ENCODE results near the gene MAGEF1. TPM values are rescaled to one million over a fixed set of nuclear protein-coding genes. Genes with fewer than 3 reads are reported as not detected.

MAGEF1 gene
- total and polyA plus RNA-seq, 9 donors = 28.3 to 48.7 (median 39.7) TPM

DNA sequence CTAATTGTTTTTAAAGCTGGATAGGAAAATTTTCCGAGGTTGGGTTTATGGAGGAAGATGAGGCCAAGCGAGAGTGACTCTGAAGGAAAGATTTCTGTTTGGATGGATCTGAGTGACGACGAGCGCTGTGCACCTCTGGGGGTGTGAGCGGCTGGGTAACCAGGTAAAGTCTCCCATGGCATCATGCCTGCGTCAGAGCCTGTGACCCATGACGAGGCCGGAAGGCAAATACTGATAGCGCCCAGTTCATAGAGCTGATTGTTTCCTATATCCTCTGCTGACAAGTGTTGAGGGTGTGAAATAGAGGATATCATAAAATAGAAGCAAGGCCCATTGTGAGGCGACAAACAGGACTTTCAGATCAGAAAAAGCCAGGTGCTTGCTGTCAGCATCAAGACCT lies 33.7 kb upstream of the MAGEF1 start:
- TF ChIP-seq, protein P1, sequence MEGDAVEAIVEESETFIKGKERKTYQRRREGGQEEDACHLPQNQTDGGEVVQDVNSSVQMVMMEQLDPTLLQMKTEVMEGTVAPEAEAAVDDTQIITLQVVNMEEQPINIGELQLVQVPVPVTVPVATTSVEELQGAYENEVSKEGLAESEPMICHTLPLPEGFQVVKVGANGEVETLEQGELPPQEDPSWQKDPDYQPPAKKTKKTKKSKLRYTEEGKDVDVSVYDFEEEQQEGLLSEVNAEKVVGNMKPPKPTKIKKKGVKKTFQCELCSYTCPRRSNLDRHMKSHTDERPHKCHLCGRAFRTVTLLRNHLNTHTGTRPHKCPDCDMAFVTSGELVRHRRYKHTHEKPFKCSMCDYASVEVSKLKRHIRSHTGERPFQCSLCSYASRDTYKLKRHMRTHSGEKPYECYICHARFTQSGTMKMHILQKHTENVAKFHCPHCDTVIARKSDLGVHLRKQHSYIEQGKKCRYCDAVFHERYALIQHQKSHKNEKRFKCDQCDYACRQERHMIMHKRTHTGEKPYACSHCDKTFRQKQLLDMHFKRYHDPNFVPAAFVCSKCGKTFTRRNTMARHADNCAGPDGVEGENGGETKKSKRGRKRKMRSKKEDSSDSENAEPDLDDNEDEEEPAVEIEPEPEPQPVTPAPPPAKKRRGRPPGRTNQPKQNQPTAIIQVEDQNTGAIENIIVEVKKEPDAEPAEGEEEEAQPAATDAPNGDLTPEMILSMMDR (IDR thresholded peaks at IDR 0.05) = no peak
- TF ChIP-seq EP300 (IDR thresholded peaks at IDR 0.05) = no peak
- no peak for TF ChIP-seq POLR2A (IDR thresholded peaks at IDR 0.05)
- Histone ChIP-seq H3K9me3 (no peaks in the 10 kb centered on the region), H3K27ac (no peak overlapping the region), H3K27me3 (no peaks in the 10 kb centered on the region), H3K36me3 (no peaks in the 10 kb centered on the region), H3K4me3 (no peak overlapping the region), H3K4me1 (ENCODE audit: insufficient read depth) (no peaks in the 10 kb centered on the region)
- intact Hi-C loops (cut with DNase I) = no loop called here
- 88 to 92% (median 92%) methylated on average over 11 of the region's 11 CpGs for WGBS, 3 donors
- peak in 2 of 5 donors; percentile 4 to 16 for DNase-seq

GRCh38 chr3:184743248-184743647 lies 31.4 kb upstream of the MAGEF1 start:
- Histone ChIP-seq H3K9me3 (no peaks in the 10 kb centered on the region), H3K27me3 (no peaks in the 10 kb centered on the region), H3K4me3 (no peak overlapping the region), H3K36me3 (no peaks in the 10 kb centered on the region), H3K27ac (no peak overlapping the region), H3K4me1 (ENCODE audit: insufficient read depth) (no peaks in the 10 kb centered on the region)
- WGBS, 3 donors = 92 to 93% (median 92%) methylated on average over 3 of the region's 3 CpGs
- TF ChIP-seq, protein P1 (IDR thresholded peaks at IDR 0.05) = no peak
- TF ChIP-seq EP300 (IDR thresholded peaks at IDR 0.05) (no peak), POLR2A (IDR thresholded peaks at IDR 0.05) (no peak)
- DNase-seq = no peak
- intact Hi-C loops (cut with DNase I) = no loop called here

- H3K4me1 ChIP-seq (ENCODE audit: insufficient read depth) = no peaks in the 10 kb centered on the region
- H3K4me3 ChIP-seq = no peak overlapping the region
- DNase-seq = peak in 2 of 5 donors; percentile 5 to 7
- TF ChIP-seq, protein P1 (IDR thresholded peaks at IDR 0.05) = no peak
- TF ChIP-seq POLR2A (IDR thresholded peaks at IDR 0.05) (no peak), EP300 (IDR thresholded peaks at IDR 0.05) (no peak)
- no peaks in the 10 kb centered on the region for H3K9me3 ChIP-seq
- H3K27ac ChIP-seq = no peak overlapping the region
- intact Hi-C loops (cut with DNase I) = no loop called here
- H3K36me3 ChIP-seq = no peaks in the 10 kb centered on the region
- 39 to 54% (median 43%) methylated on average over 4 of the region's 4 CpGs for WGBS, 3 donors
- H3K27me3 ChIP-seq = no peaks in the 10 kb centered on the region
Measured at GRCh38 chr3:184742676-184743135, 30.8 kb upstream of the MAGEF1 start.

DNA sequence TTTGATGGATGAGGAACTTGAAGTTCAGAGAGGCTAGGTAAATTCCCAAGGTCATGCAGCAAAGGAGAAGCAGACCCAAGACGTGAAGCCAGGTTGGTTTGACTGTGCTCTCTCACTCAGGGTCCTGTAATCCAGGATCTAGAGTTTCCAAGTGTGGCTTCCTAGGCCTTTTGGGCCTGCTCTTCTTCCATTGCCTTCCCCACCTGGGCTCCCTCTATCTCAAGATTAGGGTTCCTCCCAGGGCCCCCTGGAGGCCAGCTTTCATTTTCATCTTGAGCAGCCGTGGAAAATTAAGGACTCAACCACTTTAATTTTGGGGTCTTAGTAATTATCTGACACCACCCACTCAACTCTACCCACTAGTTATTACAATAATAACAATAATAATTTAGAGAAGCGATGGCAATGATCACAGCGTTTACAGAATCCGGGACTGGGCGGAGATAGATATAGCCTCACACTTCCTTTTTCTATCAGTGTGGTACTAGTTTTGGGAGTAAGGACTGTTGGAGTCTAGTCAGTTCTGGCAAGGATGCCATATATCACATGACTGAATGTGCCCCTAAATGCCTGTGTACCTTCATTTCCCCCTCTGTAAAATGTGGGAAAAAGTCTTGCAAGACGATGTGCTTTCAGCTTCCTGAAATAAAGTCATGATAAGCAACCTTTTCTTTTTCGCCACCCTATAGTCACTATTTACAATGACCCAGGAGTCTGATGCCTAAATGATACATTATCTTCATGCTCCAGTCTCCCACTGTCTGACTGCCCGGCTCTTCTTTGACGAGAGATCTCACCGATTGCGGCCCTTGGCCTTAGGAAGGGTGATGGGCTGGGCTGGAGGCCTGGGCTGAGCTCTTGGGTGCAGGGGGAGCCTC lies 30.2 kb upstream of the MAGEF1 start:
- no peak overlapping the region for H3K27ac ChIP-seq
- DNase-seq = peak in 2 of 5 donors; percentile 2 to 7
- H3K4me3 ChIP-seq = no peak overlapping the region
- TF ChIP-seq POLR2A (IDR thresholded peaks at IDR 0.05) = no peak
- TF ChIP-seq, protein P1 (IDR thresholded peaks at IDR 0.05) = no peak
- H3K9me3 ChIP-seq = no peaks in the 10 kb centered on the region
- 79 to 86% (median 82%) methylated on average over 12 of the region's 12 CpGs for WGBS, 3 donors
- no peaks in the 10 kb centered on the region for H3K27me3 ChIP-seq
- H3K4me1 ChIP-seq (ENCODE audit: insufficient read depth) = no peaks in the 10 kb centered on the region
- H3K36me3 ChIP-seq = no peaks in the 10 kb centered on the region
- intact Hi-C loops (cut with DNase I) = no loop called here
